Endothelial cell of umbilical vein (primary cell): ENCODE data around the gene TMEM43.

Source experiments
- POLR2A ChIP-seq: IDR thresholded peaks from 2 replicates; pipeline ENCODE4 v1.6.1; 2012; ENCODE audit warnings: low read depth, mild to moderate bottlenecking, control low read depth, low read length
- POLR2AphosphoS5 ChIP-seq: IDR thresholded peaks from 2 replicates; pipeline ENCODE4 v1.6.1; 2012; ENCODE audit warnings: low read depth, mild to moderate bottlenecking, control low read depth, low read length, moderate library complexity; ENCODE audit not compliant: insufficient read depth
- TF ChIP-seq, protein P1 (sequence below), 2 donors: IDR thresholded peaks; 1 replicate in 1 of 2; 2 replicates in 1 of 2; pipeline ENCODE4 v1.5.1; 2011; ENCODE audit warnings: low read length in 2 of 2, mild to moderate bottlenecking in 2 of 2, moderate library complexity in 2 of 2, control low read depth in 1 of 2, inconsistent platforms in 1 of 2, low read depth in 1 of 2; ENCODE audit not compliant: insufficient read depth in 1 of 2; ENCODE audit errors: extremely low read depth in 1 of 2

DNA sequence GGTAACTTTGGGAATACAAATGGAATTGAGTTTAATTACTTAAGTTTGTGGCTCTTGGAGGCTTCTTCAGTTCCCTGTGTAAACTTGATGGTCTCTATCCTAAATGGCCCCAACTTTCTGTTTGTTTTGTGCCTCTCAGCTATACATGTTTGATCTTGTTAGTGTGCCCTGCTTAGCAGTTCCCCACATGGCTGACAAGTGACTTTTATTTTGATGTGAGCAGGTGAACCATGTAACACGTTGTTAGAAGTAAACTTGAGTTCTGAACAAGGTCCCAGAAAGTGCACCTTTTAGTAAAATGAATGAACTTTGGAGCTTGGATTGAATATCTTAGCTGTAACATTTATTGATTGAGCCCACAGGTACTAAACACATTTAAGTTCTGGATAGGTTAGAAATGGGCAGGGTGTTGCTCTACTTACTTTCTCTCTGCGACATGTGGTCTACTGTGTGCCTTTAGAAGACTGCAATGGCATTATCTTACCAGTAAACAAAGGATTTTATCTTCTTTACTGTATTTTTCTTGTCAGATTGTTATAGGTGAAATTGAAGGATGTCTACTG is 58.2 kb downstream of the TMEM43 start:
- TF ChIP-seq, protein P1, sequence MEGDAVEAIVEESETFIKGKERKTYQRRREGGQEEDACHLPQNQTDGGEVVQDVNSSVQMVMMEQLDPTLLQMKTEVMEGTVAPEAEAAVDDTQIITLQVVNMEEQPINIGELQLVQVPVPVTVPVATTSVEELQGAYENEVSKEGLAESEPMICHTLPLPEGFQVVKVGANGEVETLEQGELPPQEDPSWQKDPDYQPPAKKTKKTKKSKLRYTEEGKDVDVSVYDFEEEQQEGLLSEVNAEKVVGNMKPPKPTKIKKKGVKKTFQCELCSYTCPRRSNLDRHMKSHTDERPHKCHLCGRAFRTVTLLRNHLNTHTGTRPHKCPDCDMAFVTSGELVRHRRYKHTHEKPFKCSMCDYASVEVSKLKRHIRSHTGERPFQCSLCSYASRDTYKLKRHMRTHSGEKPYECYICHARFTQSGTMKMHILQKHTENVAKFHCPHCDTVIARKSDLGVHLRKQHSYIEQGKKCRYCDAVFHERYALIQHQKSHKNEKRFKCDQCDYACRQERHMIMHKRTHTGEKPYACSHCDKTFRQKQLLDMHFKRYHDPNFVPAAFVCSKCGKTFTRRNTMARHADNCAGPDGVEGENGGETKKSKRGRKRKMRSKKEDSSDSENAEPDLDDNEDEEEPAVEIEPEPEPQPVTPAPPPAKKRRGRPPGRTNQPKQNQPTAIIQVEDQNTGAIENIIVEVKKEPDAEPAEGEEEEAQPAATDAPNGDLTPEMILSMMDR (IDR thresholded peaks at IDR 0.05; ENCODE audit: extremely low read depth in 1 of 2, insufficient read depth in 1 of 2, low read depth in 1 of 2, low read length in 2 of 2): no peak
- TF ChIP-seq POLR2A: no peak
- TF ChIP-seq POLR2AphosphoS5: no peak
